ENCODE results near the gene CHMP6. TPM values are rescaled to one million over a fixed set of nuclear protein-coding genes. Genes with fewer than 3 reads are reported as not detected.
A peak's percentile ranks its signal among the peaks of the same experiment; 100 is the strongest.

CHMP6 gene
- total RNA-seq, 2 experiments from 2014 or later, result 7.9 to 23.8 TPM

DNA sequence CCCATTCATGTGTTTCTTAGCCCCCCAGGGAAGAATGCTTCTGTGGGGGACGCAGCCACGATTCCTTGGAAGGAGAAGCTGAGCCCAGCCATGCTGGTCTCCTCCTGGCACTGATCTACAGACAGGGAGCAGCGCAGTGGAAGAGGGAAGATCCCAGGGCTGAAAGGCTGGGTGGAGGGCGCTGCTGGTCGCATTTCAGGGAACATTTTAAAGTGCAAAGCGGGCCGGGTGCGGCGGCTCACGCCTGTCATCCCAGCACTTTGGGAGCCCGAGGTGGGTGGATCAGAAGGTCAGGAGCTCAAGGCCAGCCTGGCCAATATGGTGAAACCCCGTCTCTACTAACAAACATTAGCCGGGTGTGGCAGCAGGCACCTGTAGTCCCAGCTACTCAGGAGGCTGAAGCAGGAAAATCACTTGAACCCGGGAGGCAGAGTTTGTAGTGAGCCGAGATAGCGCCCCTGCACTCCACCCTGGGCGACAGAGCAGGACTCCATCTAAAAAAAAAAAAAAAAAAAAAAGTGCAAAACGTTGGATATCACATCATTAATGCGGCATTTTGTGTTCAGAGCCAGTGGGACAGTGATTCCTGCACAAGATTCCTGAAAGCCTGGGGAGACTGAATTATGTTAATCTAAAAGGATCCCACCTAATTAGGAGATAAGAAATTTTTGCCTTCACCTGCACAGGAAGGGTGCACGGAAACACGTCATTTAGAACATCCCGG, 558 bp upstream of the CHMP6 start:
- Histone ChIP-seq H3K79me2 (ENCODE audit: insufficient read depth, low read depth, low read length) (no peaks in the 10 kb centered on the region), H4K20me1 (ENCODE audit: insufficient read depth, low read length) (no peaks in the 10 kb centered on the region), H3K4me2 (ENCODE audit: low read length) (peak overlapping the region; percentile 68), H3K9me2 (ENCODE audit: insufficient read depth, low read length) (no peaks in the 10 kb centered on the region), H3K4me1 (ENCODE audit: insufficient read depth, low read length, poor library complexity, severe bottlenecking) (no peaks in the 10 kb centered on the region), H3K36me3 (ENCODE audit: insufficient read depth, low read length) (no peaks in the 10 kb centered on the region), H3K9me3 (ENCODE audit: low read length) (no peaks in the 10 kb centered on the region), H2AFZ (ENCODE audit: low read length) (peak overlapping the region; percentile 82; the same call in 1 of the 2 replicates), H3K27ac (ENCODE audit: low read depth, low read length, poor library complexity, severe bottlenecking) (no peak overlapping the region), H3K4me3 (ENCODE audit: low read depth, low read length, poor library complexity, severe bottlenecking) (peak overlapping the region; percentile 82)
- no peak for TF ChIP-seq EZH2phosphoT487 (IDR thresholded peaks at IDR 0.05; ENCODE audit: borderline replicate concordance, low read depth, low read length)
- TF ChIP-seq, protein P1, sequence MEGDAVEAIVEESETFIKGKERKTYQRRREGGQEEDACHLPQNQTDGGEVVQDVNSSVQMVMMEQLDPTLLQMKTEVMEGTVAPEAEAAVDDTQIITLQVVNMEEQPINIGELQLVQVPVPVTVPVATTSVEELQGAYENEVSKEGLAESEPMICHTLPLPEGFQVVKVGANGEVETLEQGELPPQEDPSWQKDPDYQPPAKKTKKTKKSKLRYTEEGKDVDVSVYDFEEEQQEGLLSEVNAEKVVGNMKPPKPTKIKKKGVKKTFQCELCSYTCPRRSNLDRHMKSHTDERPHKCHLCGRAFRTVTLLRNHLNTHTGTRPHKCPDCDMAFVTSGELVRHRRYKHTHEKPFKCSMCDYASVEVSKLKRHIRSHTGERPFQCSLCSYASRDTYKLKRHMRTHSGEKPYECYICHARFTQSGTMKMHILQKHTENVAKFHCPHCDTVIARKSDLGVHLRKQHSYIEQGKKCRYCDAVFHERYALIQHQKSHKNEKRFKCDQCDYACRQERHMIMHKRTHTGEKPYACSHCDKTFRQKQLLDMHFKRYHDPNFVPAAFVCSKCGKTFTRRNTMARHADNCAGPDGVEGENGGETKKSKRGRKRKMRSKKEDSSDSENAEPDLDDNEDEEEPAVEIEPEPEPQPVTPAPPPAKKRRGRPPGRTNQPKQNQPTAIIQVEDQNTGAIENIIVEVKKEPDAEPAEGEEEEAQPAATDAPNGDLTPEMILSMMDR (conservative IDR thresholded peaks at IDR 0.05; ENCODE audit: low read length), result no peak
- intact Hi-C loops (cut with micrococcal nuclease; ENCODE audit: unreplicated experiment), result no loop called here
- no peak for DNase-seq (ENCODE audit: low spot score)
- CTCF ChIA-PET (ENCODE audit: unreplicated experiment), result no interaction called here
- POLR2A ChIA-PET, result interaction anchor here (0.7 kb wide), 2 partner anchors 73 to 362 kb away, joined by 5 to 6 read pairs; no protein-coding TSS in a partner anchor
- BruUV-seq (replicated peaks), result no TSS peak

DNA sequence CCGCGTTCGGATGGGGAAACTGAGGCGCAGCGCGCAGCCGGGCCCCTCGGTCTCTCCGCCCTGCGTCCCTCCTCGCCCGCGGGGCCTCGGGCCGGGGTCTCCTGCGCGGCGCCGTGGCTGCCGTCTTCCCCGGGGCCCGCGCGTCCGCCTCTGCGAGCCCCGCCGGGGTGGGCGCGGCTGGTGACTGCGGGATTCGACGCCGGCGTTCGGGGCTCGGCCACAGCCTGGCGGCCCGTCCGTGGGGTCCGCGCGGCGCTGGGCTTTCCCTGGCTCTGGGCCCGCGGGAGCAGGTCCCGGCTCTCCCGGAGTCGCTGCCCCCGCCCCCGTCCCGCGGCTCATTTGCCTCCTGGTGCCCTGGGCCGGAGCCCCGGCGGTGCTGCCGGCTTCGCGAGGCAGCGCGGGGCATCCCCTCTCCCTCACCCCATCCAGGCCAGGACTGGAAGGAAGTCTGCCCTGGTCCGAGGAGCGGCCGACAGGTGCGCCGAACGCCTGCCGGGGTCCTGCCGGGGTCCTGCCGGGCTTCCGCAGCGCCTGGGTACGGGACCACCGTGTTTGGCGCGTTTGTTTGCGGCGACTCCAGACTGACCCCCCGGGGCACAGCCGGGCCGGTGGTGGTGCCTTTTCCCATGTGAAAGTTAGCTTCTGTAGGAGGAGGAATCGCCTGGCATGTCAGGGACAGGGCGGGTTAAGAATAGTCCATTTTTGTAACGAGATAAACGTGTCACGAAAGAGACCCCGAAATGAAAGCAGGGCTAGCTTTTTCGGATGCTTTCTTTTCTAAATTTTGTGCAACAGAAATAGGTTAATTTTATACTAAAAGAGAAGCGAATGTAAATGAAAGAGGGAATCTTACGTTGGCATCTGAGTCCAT, 671 bp downstream of the CHMP6 start:
- Histone ChIP-seq H3K9me2 (ENCODE audit: insufficient read depth, low read length) (no peaks in the 10 kb centered on the region), H3K4me2 (ENCODE audit: low read length) (peak overlapping the region; percentile 68), H3K27ac (ENCODE audit: low read depth, low read length, poor library complexity, severe bottlenecking) (no peak overlapping the region), H4K20me1 (ENCODE audit: insufficient read depth, low read length) (no peaks in the 10 kb centered on the region), H3K9me3 (ENCODE audit: low read length) (no peaks in the 10 kb centered on the region), H3K79me2 (ENCODE audit: insufficient read depth, low read depth, low read length) (no peaks in the 10 kb centered on the region), H3K4me3 (ENCODE audit: low read depth, low read length, poor library complexity, severe bottlenecking) (peak overlapping the region; percentile 82), H3K36me3 (ENCODE audit: insufficient read depth, low read length) (no peaks in the 10 kb centered on the region), H3K4me1 (ENCODE audit: insufficient read depth, low read length, poor library complexity, severe bottlenecking) (no peaks in the 10 kb centered on the region), H2AFZ (ENCODE audit: low read length) (peak overlapping the region; percentile 82; the same call in 1 of the 2 replicates)
- no TSS peak for BruUV-seq (replicated peaks)
- no peak for DNase-seq (ENCODE audit: low spot score)
- CTCF ChIA-PET (ENCODE audit: unreplicated experiment), result no interaction called here
- TF ChIP-seq, protein P1 (conservative IDR thresholded peaks at IDR 0.05; ENCODE audit: low read length), result no peak
- peak; percentile 94; the same call in 1 of the 2 replicates for TF ChIP-seq EZH2phosphoT487 (IDR thresholded peaks at IDR 0.05; ENCODE audit: borderline replicate concordance, low read depth, low read length)
- intact Hi-C loops (cut with micrococcal nuclease; ENCODE audit: unreplicated experiment), result no loop called here
- POLR2A ChIA-PET, result no interaction called here

Measured in OCI-LY7 (cell line).